GM19023 (cell line): ENCODE results near the gene DAP.
"Not testable (repeated sequence)": the region's sequence is repeated elsewhere in the genome, so short reads cannot be mapped to it uniquely, and the experiment has no call there.

ENCODE experiments used
- ATAC-seq: cut with Tn5 transposase; IDR thresholded peaks from one replicate; pipeline ENCODE4 v1.9.1; 2021; ENCODE audit warnings: mild to moderate bottlenecking, moderate library complexity; ENCODE audit not compliant: unreplicated experiment

Gene DAP

GRCh38 chr5:10674582-10674981, 86.5 kb downstream of the DAP start:
- no peak for ATAC-seq

GRCh38 chr5:10674096-10674495, 86.9 kb downstream of the DAP start:
- no peak for ATAC-seq

- ATAC-seq: no peak
Measured at GRCh38 chr5:10673407-10673806, 87.6 kb downstream of the DAP start.

GRCh38 chr5:10673017-10673389, 88.0 kb downstream of the DAP start:
- no peak for ATAC-seq

GRCh38 chr5:10672146-10673016, 88.7 kb downstream of the DAP start:
- no peak for ATAC-seq

- ATAC-seq: no peak
Measured at GRCh38 chr5:10671041-10672008, 89.7 kb downstream of the DAP start.

- no peak for ATAC-seq
Measured at GRCh38 chr5:10669983-10670382, 91.1 kb downstream of the DAP start.

GRCh38 chr5:10668697-10669096, 92.3 kb downstream of the DAP start:
- no peak for ATAC-seq

GRCh38 chr5:10667431-10668057, 93.5 kb downstream of the DAP start:
- no peak for ATAC-seq

GRCh38 chr5:10666531-10667299, 94.3 kb downstream of the DAP start:
- no peak for ATAC-seq

- no peak for ATAC-seq
Measured at GRCh38 chr5:10665799-10666198, 95.2 kb downstream of the DAP start.

- ATAC-seq: not testable (repeated sequence)
Measured at GRCh38 chr5:10664180-10664769, 96.8 kb downstream of the DAP start.

GRCh38 chr5:10663489-10664179, 97.4 kb downstream of the DAP start:
- ATAC-seq: no peak

GRCh38 chr5:10662661-10663488, 98.2 kb downstream of the DAP start:
- ATAC-seq: no peak

- no peak for ATAC-seq
Measured at GRCh38 chr5:10662083-10662482, 99.0 kb downstream of the DAP start.

- no peak for ATAC-seq
Measured at GRCh38 chr5:10661401-10661800, 99.6 kb downstream of the DAP start.

- ATAC-seq: no peak
Measured at GRCh38 chr5:10660720-10661387, 100.2 kb downstream of the DAP start.

GRCh38 chr5:10660135-10660534, 100.9 kb downstream of the DAP start:
- ATAC-seq: no peak
